ENCODE measurements around the gene APBB1. TPM values are rescaled to one million over a fixed set of nuclear protein-coding genes. Genes with fewer than 3 reads are reported as not detected.

Gene APBB1
- total and polyA plus RNA-seq, 9 of the 15 experiments (the other 6 are each of a cell fraction or from before 2014, with no cell fraction given): 0.04 to 0.73 (median 0.40) TPM

- TF ChIP-seq ZNF274 (IDR thresholded peaks at IDR 0.05; ENCODE audit: borderline replicate concordance, low read depth, low read length) (no peak), TOE1 (IDR thresholded peaks at IDR 0.05; ENCODE audit: borderline replicate concordance) (peak; percentile 57; the same call in 1 of the 2 replicates), TOE1 (CRISPR knock-in tag; IDR thresholded peaks at IDR 0.05; ENCODE audit: borderline replicate concordance, low read depth) (0 out of 2 replicates have a peak, but pooled peaks have one; percentile 51), MAX (CRISPR knock-in tag; IDR thresholded peaks at IDR 0.05) (peak; percentile 92), ZBTB8A (IDR thresholded peaks at IDR 0.05; ENCODE audit: partially characterized antibody) (no peak), KAT8 (IDR thresholded peaks at IDR 0.05; ENCODE audit: low read depth) (no peak), ZNF324 (CRISPR knock-in tag; IDR thresholded peaks at IDR 0.05) (no peak), PHTF2 (CRISPR knock-in tag; IDR thresholded peaks at IDR 0.05) (no peak), CREB3 (tag; conservative IDR thresholded peaks at IDR 0.05; ENCODE audit: low read depth) (no peak), TAF9B (IDR thresholded peaks at IDR 0.05; ENCODE audit: partially characterized antibody) (peak; percentile 79), GTF3C2 (IDR thresholded peaks at IDR 0.05; ENCODE audit: borderline replicate concordance, extremely low read depth, insufficient read length) (no peak), POLR2A (conservative IDR thresholded peaks at IDR 0.05) (peak; percentile 77), ZNF121 (CRISPR knock-in tag; conservative IDR thresholded peaks at IDR 0.05) (no peak), PTBP1 (IDR thresholded peaks at IDR 0.05; ENCODE audit: low read depth, low read length) (no peak), ARID4B (CRISPR knock-in tag; IDR thresholded peaks at IDR 0.05) (peak; percentile 95), ILK (tag; IDR thresholded peaks at IDR 0.05; ENCODE audit: borderline replicate concordance, low read depth) (no peak), NBN (IDR thresholded peaks at IDR 0.05; ENCODE audit: low read depth) (0 out of 2 replicates have a peak, but pooled peaks have one; percentile 24), ZC3H8 (IDR thresholded peaks at IDR 0.05) (no peak), POLR2B (IDR thresholded peaks at IDR 0.05; ENCODE audit: low read depth, partially characterized antibody) (no peak)
Measured at GRCh38 chr11:6389905-6390717, 28.8 kb downstream of the APBB1 start, which contains the start of gene SMPD1 (continued).

All from K562 (cell line).